ENCODE data around the gene SLC6A16.

- TF ChIP-seq CTCF (IDR thresholded peaks at IDR 0.05; ENCODE audit: insufficient read depth, low read length, poor library complexity, severe bottlenecking), result no peak
- TF ChIP-seq EZH2phosphoT487 (conservative IDR thresholded peaks at IDR 0.05; ENCODE audit: low read length), result no peak
Measured at GRCh38 chr19:49340069-49340864, 15.3 kb upstream of the SLC6A16 start.

Data from SU-DHL-6 (cell line).